PC-9 (cell line): ENCODE data around the gene RAB39B.

Source experiments
- EZH2 ChIP-seq: fragments of 200-600 bp; sonication (generic); IDR thresholded peaks from 2 replicates; pipeline ENCODE4 v1.8.0; 2017; ENCODE audit warnings: antibody characterized with exemption, low read depth
- TF ChIP-seq, protein P1 (sequence below): fragments of 200-600 bp; sonication (generic); conservative IDR thresholded peaks from 2 replicates; pipeline ENCODE4 v1.6.1; 2017; ENCODE audit warnings: mixed run types, antibody characterized with exemption, mild to moderate bottlenecking, moderate library complexity

DNA sequence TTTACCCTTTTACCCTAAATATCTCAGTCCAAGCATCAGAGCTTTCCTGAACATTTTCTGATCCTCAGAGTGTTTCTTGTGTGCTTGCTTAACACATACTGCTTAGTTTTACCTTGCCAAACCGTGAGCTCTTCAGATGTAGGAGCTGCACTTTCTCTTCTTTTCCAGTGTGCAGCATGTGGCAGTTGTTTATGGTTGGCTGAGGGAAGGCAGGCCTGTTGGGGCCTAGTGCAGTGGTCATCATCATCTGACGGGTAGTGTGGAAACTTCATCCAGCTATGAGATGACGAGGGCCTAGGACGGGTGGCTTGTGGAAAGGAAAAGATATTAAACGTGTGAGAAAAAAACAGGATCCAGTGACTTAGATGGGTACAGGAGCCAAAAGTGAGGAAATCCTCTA is 26.6 kb downstream of the RAB39B start:
- TF ChIP-seq, protein P1, sequence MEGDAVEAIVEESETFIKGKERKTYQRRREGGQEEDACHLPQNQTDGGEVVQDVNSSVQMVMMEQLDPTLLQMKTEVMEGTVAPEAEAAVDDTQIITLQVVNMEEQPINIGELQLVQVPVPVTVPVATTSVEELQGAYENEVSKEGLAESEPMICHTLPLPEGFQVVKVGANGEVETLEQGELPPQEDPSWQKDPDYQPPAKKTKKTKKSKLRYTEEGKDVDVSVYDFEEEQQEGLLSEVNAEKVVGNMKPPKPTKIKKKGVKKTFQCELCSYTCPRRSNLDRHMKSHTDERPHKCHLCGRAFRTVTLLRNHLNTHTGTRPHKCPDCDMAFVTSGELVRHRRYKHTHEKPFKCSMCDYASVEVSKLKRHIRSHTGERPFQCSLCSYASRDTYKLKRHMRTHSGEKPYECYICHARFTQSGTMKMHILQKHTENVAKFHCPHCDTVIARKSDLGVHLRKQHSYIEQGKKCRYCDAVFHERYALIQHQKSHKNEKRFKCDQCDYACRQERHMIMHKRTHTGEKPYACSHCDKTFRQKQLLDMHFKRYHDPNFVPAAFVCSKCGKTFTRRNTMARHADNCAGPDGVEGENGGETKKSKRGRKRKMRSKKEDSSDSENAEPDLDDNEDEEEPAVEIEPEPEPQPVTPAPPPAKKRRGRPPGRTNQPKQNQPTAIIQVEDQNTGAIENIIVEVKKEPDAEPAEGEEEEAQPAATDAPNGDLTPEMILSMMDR: no peak
- no peak for TF ChIP-seq EZH2
